Activated CD4-positive, alpha-beta T cell treated with anti-CD3 and anti-CD28 coated beads, Interleukin-2, amount 10 ng/mL, durations not matched to agents 7 days and 5 days (primary cell): Measurements from ENCODE around the gene RPS8. TPM values are rescaled to one million over a fixed set of nuclear protein-coding genes. Genes with fewer than 3 reads are reported as not detected.
A peak's percentile ranks its signal among the peaks of the same experiment; 100 is the strongest.
"Not testable (repeated sequence)": the region's sequence is repeated elsewhere in the genome, so short reads cannot be mapped to it uniquely, and the experiment has no call there.

ENCODE experiments used
- CTCF ChIA-PET: fragments of 350-600 bp; sonication (Branson Sonifier 250); formaldehyde crosslinking; loops from one replicate; lab custom pipeline; 2021; ENCODE audit warnings: antibody characterized with exemption; lab: Charles Lee
- POLR2A ChIA-PET: fragments of 350-600 bp; sonication (Branson Sonifier 250); formaldehyde crosslinking; loops from one replicate; lab custom pipeline; 2021; ENCODE audit warnings: antibody characterized with exemption; lab: Charles Lee
- DNase-seq: peaks from one replicate; pipeline ENCODE4 v3.0.0-alpha.2; 2020
- H3K27ac Mint-ChIP-seq: one replicate; pipeline ENCODE4 v1.8.0; 2021; ENCODE audit warnings: mild to moderate bottlenecking, moderate library complexity, mixed read lengths
- H3K27me3 Mint-ChIP-seq: one replicate; pipeline ENCODE4 v1.8.0; 2021; ENCODE audit warnings: mixed read lengths
- H3K36me3 Mint-ChIP-seq: one replicate; pipeline ENCODE4 v1.8.0; 2021; ENCODE audit warnings: low read depth, mixed read lengths
- H3K4me1 Mint-ChIP-seq: one replicate; pipeline ENCODE4 v1.8.0; 2021; ENCODE audit warnings: mixed read lengths
- H3K4me3 Mint-ChIP-seq: one replicate; pipeline ENCODE4 v1.8.0; 2021; ENCODE audit warnings: mild to moderate bottlenecking, moderate library complexity, mixed read lengths
- H3K9me3 Mint-ChIP-seq: one replicate; pipeline ENCODE4 v1.8.0; 2021; ENCODE audit warnings: mixed read lengths
- total RNA-seq, 2 experiments: library from RNA; stranded (reverse); gene quantifications; one replicate each; pipeline ENCODE4 v1.2.3, GENCODE V29; 2021

Gene RPS8
- total RNA-seq, 2 experiments from 2014 or later: 1,879 to 1,968 TPM

- H3K4me3 Mint-ChIP-seq, DNase-seq, POLR2A ChIA-PET, H3K27me3 Mint-ChIP-seq, H3K9me3 Mint-ChIP-seq: not testable (repeated sequence)
- CTCF ChIA-PET: interaction anchor here (0.7 to 1.6 kb wide), 2 partner anchors 67 to 202 kb away, joined by 3 to 5 read pairs; partner anchors contain the start of gene RNU5D-1
- Mint-ChIP-seq H3K36me3 (peaks cover 17% of the 10 kb centered on the region), H3K27ac (peak overlapping the region; percentile 73), H3K4me1 (peaks cover 31% of the 10 kb centered on the region)
Measured at GRCh38 chr1:44797886-44798285, 22.5 kb downstream of the RPS8 start.

DNA sequence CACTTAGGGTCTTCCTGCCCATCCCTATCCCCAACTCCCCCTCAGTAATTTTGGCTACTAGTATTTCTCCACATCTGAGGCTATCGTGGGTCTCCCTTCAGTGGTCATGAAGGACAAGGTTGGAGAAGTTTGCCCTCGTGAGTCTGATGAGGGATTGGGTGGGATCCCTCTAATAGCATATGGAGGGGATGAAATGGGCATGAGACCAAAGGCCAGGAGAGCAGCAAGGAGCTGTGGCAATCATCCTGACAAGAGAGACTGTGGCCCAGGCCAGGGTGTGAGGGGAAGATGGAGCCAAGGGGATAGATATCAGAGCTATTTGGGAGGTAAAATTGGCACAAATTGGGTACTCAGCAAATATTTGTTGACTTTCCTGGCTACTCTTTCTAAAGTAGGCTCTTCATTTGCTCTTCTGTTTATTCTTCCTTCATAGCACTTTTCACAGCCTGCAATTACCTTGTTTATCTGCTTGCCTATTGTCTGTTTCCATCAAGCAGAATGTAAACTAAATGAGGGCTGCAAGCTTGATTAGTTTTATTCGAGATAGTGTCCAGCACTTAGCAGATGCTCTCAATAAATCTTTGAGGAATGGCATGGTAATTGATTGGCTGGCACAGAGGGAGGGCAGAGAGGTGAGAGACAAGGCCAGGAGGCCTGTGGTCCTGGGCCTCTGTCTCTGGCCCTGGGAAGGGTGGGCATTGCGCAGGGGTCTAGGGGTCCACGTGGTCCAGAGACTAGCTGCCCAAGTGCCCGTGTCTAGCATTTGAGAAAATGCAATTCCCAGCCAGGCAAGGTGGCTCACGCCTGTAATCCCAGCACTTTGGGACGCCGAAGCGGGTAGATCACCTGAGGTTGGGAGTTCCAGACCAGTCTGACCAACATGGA, 23.4 kb downstream of the RPS8 start:
- no peak for DNase-seq
- Mint-ChIP-seq H3K4me3 (peak overlapping the region; percentile 80), H3K9me3 (no peaks in the 10 kb centered on the region), H3K4me1 (peaks cover 36% of the 10 kb centered on the region), H3K27me3 (no peaks in the 10 kb centered on the region), H3K27ac (peak overlapping the region; percentile 100), H3K36me3 (peaks cover 25% of the 10 kb centered on the region)
- ChIA-PET POLR2A (no interaction called here), CTCF (interaction anchor here (0.6 to 3.3 kb wide), 5 partner anchors 9 to 39 kb away, joined by 3 to 33 read pairs (median 10); partner anchors contain the start of genes BEST4 and BTBD19)

DNA sequence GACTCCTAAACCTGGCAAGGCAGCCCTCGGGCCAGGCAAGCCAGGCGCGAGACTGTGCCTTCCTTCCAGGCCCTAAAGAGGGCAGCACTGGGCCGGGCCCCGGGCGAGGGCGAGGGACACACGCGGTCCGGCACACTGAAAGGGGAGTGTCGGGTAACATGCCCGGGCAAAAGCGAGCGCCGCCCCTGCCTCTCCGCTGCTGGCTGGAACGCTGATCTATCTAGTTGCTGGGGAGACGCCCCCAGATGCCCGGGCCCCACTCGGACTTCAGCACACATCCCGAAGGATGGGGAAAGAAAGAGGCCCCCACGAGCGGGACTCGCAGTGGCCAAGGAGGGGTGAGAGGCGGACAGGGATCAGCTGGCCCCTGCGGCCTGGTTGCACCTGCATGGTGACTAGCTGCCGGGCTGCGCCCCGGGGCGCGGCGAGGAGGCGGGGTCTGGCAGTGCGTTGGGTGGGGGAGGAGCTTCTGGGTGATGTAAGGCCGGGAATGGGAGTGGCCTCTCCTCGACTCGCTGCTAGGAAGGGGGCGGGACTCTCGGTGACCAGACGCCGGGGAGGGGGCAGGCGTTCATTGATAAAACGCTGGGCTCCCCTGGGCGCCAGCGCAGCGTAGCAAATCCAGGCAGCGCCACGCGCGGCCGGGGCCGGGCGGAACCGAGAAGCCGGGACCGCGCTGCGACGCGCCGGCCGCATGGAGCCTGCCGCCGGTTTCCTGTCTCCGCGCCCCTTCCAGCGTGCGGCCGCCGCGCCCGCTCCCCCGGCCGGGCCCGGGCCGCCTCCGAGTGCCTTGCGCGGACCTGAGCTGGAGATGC, 24.6 kb downstream of the RPS8 start, which contains the start of gene PLK3:
Gene PLK3 (plus strand): TSS at position 608 of the 815 bp plus-strand sequence. CDS start 87 bp downstream, at position 695.
- Mint-ChIP-seq H3K36me3 (peaks cover 36% of the 10 kb centered on the region), H3K27ac (peak within 1 kb of the TSS; percentile 100), H3K4me3 (peak within 1 kb of the TSS; percentile 80), H3K9me3 (no peaks in the 10 kb centered on the region), H3K27me3 (no peaks in the 10 kb centered on the region), H3K4me1 (peaks cover 44% of the 10 kb centered on the region)
- peak; percentile 99 for DNase-seq
- ChIA-PET CTCF (interaction anchor here (0.7 to 3.3 kb wide), 23 partner anchors 9 to 503 kb away, joined by 3 to 33 read pairs (median 5); partner anchors contain the start of genes BEST4, BTBD19, RNU5D-1 and UROD), POLR2A (interaction anchor here (0.7 to 2.4 kb wide), 8 partner anchors 9 to 212 kb away, joined by 3 to 33 read pairs (median 6); partner anchors contain the start of genes BEST4, BTBD19, RNU5D-1 and UROD)

DNA sequence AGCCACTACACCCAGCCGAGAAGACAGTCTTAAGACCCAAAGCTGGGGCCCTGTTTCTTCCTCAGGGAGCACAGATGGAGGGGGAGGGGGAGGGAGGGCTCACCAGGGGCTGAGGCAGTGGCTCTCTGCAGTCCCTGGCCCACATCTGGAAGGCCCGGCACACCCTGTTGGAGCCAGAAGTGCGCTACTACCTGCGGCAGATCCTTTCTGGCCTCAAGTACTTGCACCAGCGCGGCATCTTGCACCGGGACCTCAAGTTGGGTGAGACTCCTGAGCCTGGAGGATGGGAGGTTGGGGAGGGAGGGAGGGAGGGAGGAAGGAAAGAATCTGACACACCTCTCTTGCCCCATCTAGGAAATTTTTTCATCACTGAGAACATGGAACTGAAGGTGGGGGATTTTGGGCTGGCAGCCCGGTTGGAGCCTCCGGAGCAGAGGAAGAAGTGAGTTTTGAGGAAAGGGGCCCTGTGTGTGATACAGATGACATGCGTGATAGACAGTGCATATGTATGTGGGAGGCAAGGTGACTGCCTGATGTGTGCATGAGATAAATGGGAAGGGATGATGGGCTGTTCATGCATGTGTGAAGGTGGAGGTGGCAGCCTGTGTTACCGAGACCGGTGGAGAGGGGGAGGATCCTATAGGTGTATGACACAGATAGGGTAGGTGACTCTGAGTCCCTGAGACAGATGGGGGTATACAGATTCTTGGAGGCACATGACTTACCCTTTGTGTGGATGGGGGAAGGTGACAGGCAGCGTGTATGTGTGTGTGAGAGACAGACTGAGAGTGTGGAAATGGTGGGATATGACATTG, 26.4 kb downstream of the RPS8 start:
- peak overlapping the region; percentile 93 for H3K27ac Mint-ChIP-seq
- H3K36me3 Mint-ChIP-seq: peaks cover 46% of the 10 kb centered on the region
- peak overlapping the region; percentile 80 for H3K4me3 Mint-ChIP-seq
- DNase-seq: peak; percentile 48
- no peaks in the 10 kb centered on the region for H3K9me3 Mint-ChIP-seq
- POLR2A ChIA-PET: interaction anchor here (0.7 to 2.4 kb wide), 5 partner anchors 7 to 209 kb away, joined by 3 to 33 read pairs (median 11); partner anchors contain the start of genes BTBD19 and RNU5D-1
- H3K4me1 Mint-ChIP-seq: peaks cover 55% of the 10 kb centered on the region
- H3K27me3 Mint-ChIP-seq: no peaks in the 10 kb centered on the region
- CTCF ChIA-PET: interaction anchor here (0.6 to 3.3 kb wide), 4 partner anchors 7 to 106 kb away, joined by 3 to 33 read pairs (median 20); partner anchors contain the start of gene BTBD19

GRCh38 chr1:44802306-44803061, 27.1 kb downstream of the RPS8 start:
- H3K27ac Mint-ChIP-seq: peak overlapping the region; percentile 76
- H3K9me3 Mint-ChIP-seq: no peaks in the 10 kb centered on the region
- peak overlapping the region; percentile 80 for H3K4me3 Mint-ChIP-seq
- H3K4me1 Mint-ChIP-seq: peaks cover 63% of the 10 kb centered on the region
- DNase-seq: no peak
- CTCF ChIA-PET: no interaction called here
- POLR2A ChIA-PET: no interaction called here
- peaks cover 54% of the 10 kb centered on the region for H3K36me3 Mint-ChIP-seq
- H3K27me3 Mint-ChIP-seq: no peaks in the 10 kb centered on the region

GRCh38 chr1:44803062-44803311, 27.6 kb downstream of the RPS8 start:
- Mint-ChIP-seq H3K27me3 (no peaks in the 10 kb centered on the region), H3K36me3 (peaks cover 58% of the 10 kb centered on the region), H3K27ac (peak overlapping the region; percentile 76), H3K9me3 (no peaks in the 10 kb centered on the region), H3K4me1 (peaks cover 68% of the 10 kb centered on the region), H3K4me3 (peak overlapping the region; percentile 80)
- ChIA-PET CTCF (no interaction called here), POLR2A (no interaction called here)
- DNase-seq: no peak

GRCh38 chr1:44803312-44804095, 28.2 kb downstream of the RPS8 start:
- Mint-ChIP-seq H3K36me3 (peaks cover 62% of the 10 kb centered on the region), H3K27ac (peak overlapping the region; percentile 76), H3K27me3 (no peaks in the 10 kb centered on the region), H3K4me1 (peaks cover 69% of the 10 kb centered on the region), H3K4me3 (peak overlapping the region; percentile 80), H3K9me3 (no peaks in the 10 kb centered on the region)
- ChIA-PET CTCF (no interaction called here), POLR2A (no interaction called here)
- DNase-seq: no peak

- no peaks in the 10 kb centered on the region for H3K27me3 Mint-ChIP-seq
- peaks cover 74% of the 10 kb centered on the region for H3K4me1 Mint-ChIP-seq
- CTCF ChIA-PET: interaction anchor here (0.6 to 2.2 kb wide), 2 partner anchors 8 to 30 kb away, joined by 3 to 5 read pairs; partner anchors contain the start of gene RPS8
- peaks cover 72% of the 10 kb centered on the region for H3K36me3 Mint-ChIP-seq
- H3K4me3 Mint-ChIP-seq: no peak overlapping the region
- DNase-seq: no peak
- H3K27ac Mint-ChIP-seq: peak overlapping the region; percentile 76
- H3K9me3 Mint-ChIP-seq: no peaks in the 10 kb centered on the region
- POLR2A ChIA-PET: no interaction called here
Measured at GRCh38 chr1:44805311-44806024, 30.1 kb downstream of the RPS8 start.

- no peaks in the 10 kb centered on the region for H3K9me3 Mint-ChIP-seq
- no peak overlapping the region for H3K4me3 Mint-ChIP-seq
- DNase-seq: no peak
- ChIA-PET POLR2A (no interaction called here), CTCF (interaction anchor here (1.3 to 2.2 kb wide), 2 partner anchors 12 to 31 kb away, joined by 4 to 5 read pairs; partner anchors contain the start of gene RPS8)
- H3K27ac Mint-ChIP-seq: peak overlapping the region; percentile 100
- peaks cover 70% of the 10 kb centered on the region for H3K36me3 Mint-ChIP-seq
- H3K4me1 Mint-ChIP-seq: peaks cover 81% of the 10 kb centered on the region
- H3K27me3 Mint-ChIP-seq: no peaks in the 10 kb centered on the region
Measured at GRCh38 chr1:44806025-44806703, 30.8 kb downstream of the RPS8 start.
